ENCODE data around the gene QPCTL.

Gene QPCTL

GRCh38 chr19:45692187-45693105 is at the start of gene QPCTL:
QPCTL (plus strand) TSS chr19:45692666; CDS start chr19:45692704, 38 bp downstream.
- peak; percentile 99 for DNase-seq

GRCh38 chr19:45643024-45643926 is 49.2 kb upstream of the QPCTL start:
- peak; percentile 97 for DNase-seq

- no peak for DNase-seq
Measured at GRCh38 chr19:45643927-45644771, 48.3 kb upstream of the QPCTL start.

GRCh38 chr19:45645068-45645630 is 47.3 kb upstream of the QPCTL start:
- DNase-seq, result no peak

- DNase-seq, result peak; percentile 89
Measured at GRCh38 chr19:45645631-45646344, 46.7 kb upstream of the QPCTL start.

GRCh38 chr19:45646345-45646698 is 46.1 kb upstream of the QPCTL start:
- DNase-seq, result no peak

- no peak for DNase-seq
Measured at GRCh38 chr19:45650722-45651121, 41.7 kb upstream of the QPCTL start.

GRCh38 chr19:45653634-45654033 is 38.8 kb upstream of the QPCTL start:
- DNase-seq, result no peak

GRCh38 chr19:45655073-45655472 is 37.4 kb upstream of the QPCTL start:
- DNase-seq, result no peak

GRCh38 chr19:45657520-45658167 is 34.8 kb upstream of the QPCTL start:
- DNase-seq, result no peak

- no peak for DNase-seq
Measured at GRCh38 chr19:45659096-45659729, 33.3 kb upstream of the QPCTL start.

GRCh38 chr19:45660636-45661035 is 31.8 kb upstream of the QPCTL start:
- no peak for DNase-seq

GRCh38 chr19:45663800-45664199 is 28.7 kb upstream of the QPCTL start:
- no peak for DNase-seq

GRCh38 chr19:45664575-45664974 is 27.9 kb upstream of the QPCTL start:
- no peak for DNase-seq

GRCh38 chr19:45667620-45668341 is 24.7 kb upstream of the QPCTL start, which contains the start of gene GIPR:
GIPR (plus strand) TSS chr19:45668221; CDS start chr19:45669521, 1,300 bp downstream.
- peak; percentile 76 for DNase-seq

GRCh38 chr19:45668342-45668871 is 24.1 kb upstream of the QPCTL start:
- peak; percentile 23 for DNase-seq

GRCh38 chr19:45670670-45671453 is 21.6 kb upstream of the QPCTL start:
- DNase-seq, result peak; percentile 90

- no peak for DNase-seq
Measured at GRCh38 chr19:45674946-45675345, 17.5 kb upstream of the QPCTL start.

- DNase-seq, result peak; percentile 26
Measured at GRCh38 chr19:45676851-45677263, 15.6 kb upstream of the QPCTL start.
